Brain microvascular endothelial cell (primary cell): ENCODE data around the gene ZNF692.

ENCODE experiments used
- DNase-seq: peaks from one replicate; pipeline ENCODE4 v3.0.0-alpha.2; 2020
- H3K27ac ChIP-seq: fragments of 250-450 bp; sonication (Bioruptor Pico); 2 replicates; pipeline ENCODE4 v1.5.1; 2020; ENCODE audit warnings: mild to moderate bottlenecking, moderate library complexity
- H3K27me3 ChIP-seq: fragments of 250-450 bp; sonication (Bioruptor Pico); replicated peaks from 2 replicates; pipeline ENCODE4 v1.5.1; 2020; ENCODE audit warnings: mild to moderate bottlenecking
- H3K36me3 ChIP-seq: fragments of 250-450 bp; sonication (Bioruptor Pico); replicated peaks from 2 replicates; pipeline ENCODE4 v1.5.1; 2020; ENCODE audit warnings: mild to moderate bottlenecking
- H3K4me3 ChIP-seq: 2 replicates; pipeline ENCODE4 v1.5.1; 2011; ENCODE audit warnings: low read depth, mild to moderate bottlenecking, control low read depth, low read length, moderate library complexity
- CTCF ChIP-seq: IDR thresholded peaks from 2 replicates; pipeline ENCODE4 v1.5.1; 2011; ENCODE audit warnings: low read depth, mild to moderate bottlenecking, moderate library complexity, low read length, control low read depth, inconsistent platforms; ENCODE audit errors: missing control alignments
- in situ Hi-C: cut with HindIII; loops from 2 replicates; pipeline ENCODE4 v1.10.0; 2017; ENCODE audit warnings: low sequenced_read_pairs, low pct_ligation_motif_present

Gene ZNF692

GRCh38 chr1:248849637-248850036, 9.2 kb downstream of the ZNF692 start:
- Histone ChIP-seq H3K27me3 (no peaks in the 10 kb centered on the region), H3K36me3 (peaks cover 54% of the 10 kb centered on the region), H3K4me3 (no peak overlapping the region), H3K27ac (no peak overlapping the region)
- DNase-seq = no peak
- no peak for TF ChIP-seq CTCF
- in situ Hi-C loops = no loop called here

GRCh38 chr1:248849152-248849551, 9.7 kb downstream of the ZNF692 start:
- TF ChIP-seq CTCF = no peak
- Histone ChIP-seq H3K27ac (no peak overlapping the region), H3K36me3 (peaks cover 57% of the 10 kb centered on the region), H3K27me3 (no peaks in the 10 kb centered on the region), H3K4me3 (no peak overlapping the region)
- DNase-seq = no peak
- in situ Hi-C loops = no loop called here

- H3K27me3 ChIP-seq = no peaks in the 10 kb centered on the region
- no peak for DNase-seq
- H3K36me3 ChIP-seq = peaks cover 51% of the 10 kb centered on the region
- TF ChIP-seq CTCF = no peak
- H3K4me3 ChIP-seq = no peak overlapping the region
- no peak overlapping the region for H3K27ac ChIP-seq
- in situ Hi-C loops = no loop called here
Measured at GRCh38 chr1:248848602-248849001, 10.3 kb downstream of the ZNF692 start.

GRCh38 chr1:248847956-248848561, 10.8 kb downstream of the ZNF692 start:
- Histone ChIP-seq H3K27me3 (no peaks in the 10 kb centered on the region), H3K4me3 (no peak overlapping the region), H3K27ac (no peak overlapping the region), H3K36me3 (peaks cover 47% of the 10 kb centered on the region)
- in situ Hi-C loops = no loop called here
- DNase-seq = no peak
- no peak for TF ChIP-seq CTCF

GRCh38 chr1:248847181-248847955, 11.5 kb downstream of the ZNF692 start:
- peaks cover 46% of the 10 kb centered on the region for H3K36me3 ChIP-seq
- in situ Hi-C loops = no loop called here

More at GRCh38 chr1:248847181-248847955, 11.5 kb downstream of the ZNF692 start:
- no peak overlapping the region for H3K27ac ChIP-seq
- no peak for DNase-seq
- TF ChIP-seq CTCF = no peak
- no peak overlapping the region for H3K4me3 ChIP-seq
- no peaks in the 10 kb centered on the region for H3K27me3 ChIP-seq
